NCI-H128 (cell line): ENCODE data around the gene TGFBR2.

Experiments used
- DNase-seq: peaks from one replicate; lab custom pipeline; 2025; ENCODE audit not compliant: unreplicated experiment; lab: John Stamatoyannopoulos, UW

TGFBR2 gene

GRCh38 chr3:30708472-30708871 lies 102.1 kb downstream of the TGFBR2 start:
- no peak for DNase-seq

GRCh38 chr3:30710017-30710416 lies 103.6 kb downstream of the TGFBR2 start:
- DNase-seq: no peak

- no peak for DNase-seq
Observed at GRCh38 chr3:30711151-30711550, 104.8 kb downstream of the TGFBR2 start.

GRCh38 chr3:30711867-30712266 lies 105.5 kb downstream of the TGFBR2 start:
- DNase-seq: no peak

- no peak for DNase-seq
Observed at GRCh38 chr3:30712991-30713390, 106.6 kb downstream of the TGFBR2 start.

GRCh38 chr3:30713885-30714503 lies 107.6 kb downstream of the TGFBR2 start:
- no peak for DNase-seq

- DNase-seq: no peak
Observed at GRCh38 chr3:30719536-30719935, 113.1 kb downstream of the TGFBR2 start.

- no peak for DNase-seq
Observed at GRCh38 chr3:30720586-30721313, 114.3 kb downstream of the TGFBR2 start.

GRCh38 chr3:30721314-30721634 lies 114.9 kb downstream of the TGFBR2 start:
- DNase-seq: no peak

GRCh38 chr3:30723211-30723610 lies 116.8 kb downstream of the TGFBR2 start:
- no peak for DNase-seq

GRCh38 chr3:30724863-30725262 lies 118.5 kb downstream of the TGFBR2 start:
- no peak for DNase-seq

GRCh38 chr3:30728143-30728542 lies 121.7 kb downstream of the TGFBR2 start:
- DNase-seq: no peak

- DNase-seq: no peak
Observed at GRCh38 chr3:30729512-30729911, 123.1 kb downstream of the TGFBR2 start.

- no peak for DNase-seq
Observed at GRCh38 chr3:30729936-30730335, 123.5 kb downstream of the TGFBR2 start.

GRCh38 chr3:30730967-30731366 lies 124.6 kb downstream of the TGFBR2 start:
- DNase-seq: no peak

GRCh38 chr3:30733209-30733608 lies 126.8 kb downstream of the TGFBR2 start:
- DNase-seq: no peak

GRCh38 chr3:30733696-30734095 lies 127.3 kb downstream of the TGFBR2 start:
- no peak for DNase-seq

GRCh38 chr3:30737743-30738499 lies 131.5 kb downstream of the TGFBR2 start:
- DNase-seq: no peak

- no peak for DNase-seq
Observed at GRCh38 chr3:30738605-30739004, 132.2 kb downstream of the TGFBR2 start.

GRCh38 chr3:30741889-30742288 lies 135.5 kb downstream of the TGFBR2 start:
- DNase-seq: no peak

- DNase-seq: no peak
Observed at GRCh38 chr3:30742796-30743619, 136.6 kb downstream of the TGFBR2 start.
